Sigmoid colon (tissue), 7 donors: ENCODE measurements around the gene ALDH3A2. TPM values are rescaled to one million over a fixed set of nuclear protein-coding genes. Genes with fewer than 3 reads are reported as not detected.

Source experiments
- DNase-seq: peaks from one replicate; pipeline ENCODE4 v3.0.0-alpha.2; 2019
- H3K27ac ChIP-seq, 4 donors: fragments of 200-600 bp; sonication (generic); one replicate each; pipeline ENCODE4 v1.5.1; 2016 to 2019; ENCODE audit warnings: mild to moderate bottlenecking in 1 of 4
- H3K27me3 ChIP-seq, 3 donors: fragments of 200-600 bp; sonication (generic); one replicate each; pipeline ENCODE4 v1.5.1; 2019; ENCODE audit warnings: mild to moderate bottlenecking in 1 of 3
- H3K36me3 ChIP-seq, 4 donors: fragments of 200-600 bp; sonication (generic); one replicate each; pipeline ENCODE4 v1.5.1; 2016 to 2019
- H3K4me1 ChIP-seq, 4 donors: fragments of 200-600 bp; sonication (generic); one replicate each; pipeline ENCODE4 v1.5.1; 2017 to 2019
- H3K4me3 ChIP-seq, 4 donors: fragments of 200-600 bp; sonication (generic); one replicate each; pipeline ENCODE4 v1.5.1; 2017 to 2019; ENCODE audit warnings: mild to moderate bottlenecking in 2 of 4, moderate library complexity in 1 of 4
- H3K9me3 ChIP-seq, 4 donors: fragments of 200-600 bp in 3 of 4; sonication (generic) in 3 of 4; one replicate each; pipeline versions ENCODE4 v1.5.1 to v1.6.1; 2013 to 2019
- CTCF ChIP-seq, 4 experiments: fragments of 450-650 bp in 3 of 4; fragments of 200-600 bp in 1 of 4; IDR thresholded peaks; one replicate each; pipeline ENCODE4 v1.5.1; 2016 to 2019; ENCODE audit warnings: antibody characterized with exemption in 4 of 4, mild to moderate bottlenecking in 3 of 4, moderate library complexity in 2 of 4
- EP300 ChIP-seq, 4 donors: sonication (generic); formaldehyde crosslinking; IDR thresholded peaks; one replicate each; pipeline ENCODE4 v1.6.1; 2017; ENCODE audit warnings: antibody characterized with exemption in 4 of 4
- POLR2A ChIP-seq, 2 donors: fragments of 450-650 bp; IDR thresholded peaks; one replicate each; pipeline ENCODE4 v1.6.1; 2016; ENCODE audit warnings: antibody characterized with exemption in 2 of 2, mild to moderate bottlenecking in 2 of 2, moderate library complexity in 2 of 2
- POLR2AphosphoS5 ChIP-seq, 4 donors: sonication (generic); formaldehyde crosslinking; IDR thresholded peaks; one replicate each; pipeline ENCODE4 v1.6.1; 2017; ENCODE audit warnings: antibody characterized with exemption in 4 of 4
- WGBS, 2 donors: extraction: QIAGEN DNeasy Blood & Tissue Kit; methylation state at CpG; one replicate each; pipeline ENCODE4 v1.1.7; 2013; 5-methylcytosine and 5-hydroxymethylcytosine counted together
- intact Hi-C: fragments of 100-400 bp; cut with DNase I; formaldehyde crosslinking; loops from one replicate; pipeline ENCODE4 v1.15.1; 2023
- polyA plus RNA-seq, 3 donors: library from polyadenylated mRNA; stranded (reverse); fragments of 200-250 nt; gene quantifications; one replicate each; pipeline ENCODE4 v1.2.3, GENCODE V29; 2013
- total RNA-seq, 4 donors: library from RNA; depleted of rRNA; stranded (reverse); fragments of >200 nt; gene quantifications; one replicate each; pipeline ENCODE4 v1.1.0, GENCODE V29; 2016
- donor health status: healthy with polysubstance abuse.
- donor health status: Bipolar disorder and iron deficiency.
- donor health status: healthy.

The ALDH3A2 gene
- total and polyA plus RNA-seq, 7 donors, result 45.0 to 104 (median 58.6) TPM

- Histone ChIP-seq H3K9me3 (no peaks in the 10 kb centered on the region), H3K4me3 (no peak overlapping the region), H3K4me1 (no peaks in the 10 kb centered on the region), H3K27me3 (no peaks in the 10 kb centered on the region), H3K36me3 (no peaks in the 10 kb centered on the region), H3K27ac (no peak overlapping the region)
- intact Hi-C loops, result no loop called here
- no peak for TF ChIP-seq CTCF (IDR thresholded peaks at IDR 0.05)
- no peak for TF ChIP-seq POLR2AphosphoS5 (IDR thresholded peaks at IDR 0.05)
- DNase-seq, result no peak
- 64 to 66% methylated on average over 3 of the region's 3 CpGs for WGBS, 2 donors
These were observed 19.1 kb upstream of the ALDH3A2 start for GRCh38 chr17:19629449-19629848.

GRCh38 chr17:19630035-19630434 lies 18.5 kb upstream of the ALDH3A2 start:
- no peak overlapping the region for H3K4me3 ChIP-seq
- H3K27ac ChIP-seq, result no peak overlapping the region
- H3K36me3 ChIP-seq, result no peaks in the 10 kb centered on the region
- intact Hi-C loops, result no loop called here
- DNase-seq, result no peak
- WGBS, 2 donors, result 76 to 80% methylated on average over 4 of the region's 4 CpGs
- no peaks in the 10 kb centered on the region for H3K4me1 ChIP-seq
- H3K9me3 ChIP-seq, result no peaks in the 10 kb centered on the region
- TF ChIP-seq POLR2A (IDR thresholded peaks at IDR 0.05), result no peak
- no peaks in the 10 kb centered on the region for H3K27me3 ChIP-seq

GRCh38 chr17:19630661-19631060 lies 17.9 kb upstream of the ALDH3A2 start:
- TF ChIP-seq CTCF (IDR thresholded peaks at IDR 0.05) (no peak), POLR2A (IDR thresholded peaks at IDR 0.05) (no peak), EP300 (IDR thresholded peaks at IDR 0.05) (no peak), POLR2AphosphoS5 (IDR thresholded peaks at IDR 0.05) (no peak)
- DNase-seq, result no peak
- Histone ChIP-seq H3K36me3 (no peaks in the 10 kb centered on the region), H3K27me3 (no peaks in the 10 kb centered on the region), H3K27ac (no peak overlapping the region), H3K4me3 (no peak overlapping the region), H3K4me1 (no peaks in the 10 kb centered on the region), H3K9me3 (no peaks in the 10 kb centered on the region)
- 89 to 91% methylated on average over 1 of the region's 1 CpG for WGBS, 2 donors
- intact Hi-C loops, result no loop called here

- Histone ChIP-seq H3K36me3 (no peaks in the 10 kb centered on the region), H3K27ac (no peak overlapping the region), H3K4me1 (no peaks in the 10 kb centered on the region), H3K27me3 (no peaks in the 10 kb centered on the region), H3K9me3 (no peaks in the 10 kb centered on the region), H3K4me3 (no peak overlapping the region)
- 25 to 73% methylated on average over 2 of the region's 2 CpGs for WGBS, 2 donors
- DNase-seq, result no peak
- TF ChIP-seq POLR2AphosphoS5 (IDR thresholded peaks at IDR 0.05) (no peak), CTCF (IDR thresholded peaks at IDR 0.05) (no peak), EP300 (IDR thresholded peaks at IDR 0.05) (no peak), POLR2A (IDR thresholded peaks at IDR 0.05) (no peak)
- intact Hi-C loops, result no loop called here
These were observed 16.6 kb upstream of the ALDH3A2 start for GRCh38 chr17:19631905-19632304.

- H3K9me3 ChIP-seq, result no peaks in the 10 kb centered on the region
- H3K27ac ChIP-seq, result no peak overlapping the region
- DNase-seq, result no peak
- H3K36me3 ChIP-seq, result no peaks in the 10 kb centered on the region
- TF ChIP-seq POLR2A (IDR thresholded peaks at IDR 0.05) (no peak), EP300 (IDR thresholded peaks at IDR 0.05) (no peak)
- peaks cover 0 to 13% (median 10%) of the 10 kb centered on the region in 4 donors for H3K4me1 ChIP-seq
- no peak overlapping the region for H3K4me3 ChIP-seq
- H3K27me3 ChIP-seq, result no peaks in the 10 kb centered on the region
- intact Hi-C loops, result loop anchor here (2.0 kb wide), 1 partner anchor 15 kb away; no protein-coding TSS in a partner anchor
- 65 to 81% methylated on average over 4 of the region's 4 CpGs for WGBS, 2 donors
These were observed 6.7 kb upstream of the ALDH3A2 start for GRCh38 chr17:19641687-19642372.

- no peaks in the 10 kb centered on the region for H3K9me3 ChIP-seq
- H3K27me3 ChIP-seq, result no peaks in the 10 kb centered on the region
- peaks cover 0 to 19% (median 16%) of the 10 kb centered on the region in 4 donors for H3K4me1 ChIP-seq
- WGBS, 2 donors, result 57 to 68% methylated on average over 5 of the region's 5 CpGs
- H3K4me3 ChIP-seq, result no peak overlapping the region
- no peak for DNase-seq
- H3K27ac ChIP-seq, result no peak overlapping the region
- no peaks in the 10 kb centered on the region for H3K36me3 ChIP-seq
- TF ChIP-seq CTCF (IDR thresholded peaks at IDR 0.05) (no peak), POLR2A (IDR thresholded peaks at IDR 0.05) (no peak), EP300 (IDR thresholded peaks at IDR 0.05) (no peak), POLR2AphosphoS5 (IDR thresholded peaks at IDR 0.05) (no peak)
- intact Hi-C loops, result no loop called here
These were observed 6.1 kb upstream of the ALDH3A2 start for GRCh38 chr17:19642373-19642893.
